HL-60/S4 treated with retinoic acid at 250 ng/mL for 4 days and 3 days (cell line): Measurements from ENCODE around the gene WFDC1.

Source experiments
- in situ Hi-C: fragments of 300-500 bp; cut with MboI; formaldehyde crosslinking; loops from 2 replicates; pipeline ENCODE4 v1.7.0; 2022; ENCODE audit warnings: low sequenced_read_pairs

The WFDC1 gene

GRCh38 chr16:84294531-84295142, at the start of gene WFDC1:
Gene WFDC1, plus strand, starts transcription at chr16:84294878. Its CDS starts 94 bp downstream, at chr16:84294972.
- in situ Hi-C loops = loop anchor here (25.0 kb wide), 1 partner anchor 193 kb away; no protein-coding TSS in a partner anchor

GRCh38 chr16:84245956-84246678, 48.6 kb upstream of the WFDC1 start:
- in situ Hi-C loops = no loop called here

- in situ Hi-C loops = no loop called here
Measured at GRCh38 chr16:84246679-84247077, 48.0 kb upstream of the WFDC1 start.

GRCh38 chr16:84247331-84247730, 47.3 kb upstream of the WFDC1 start:
- in situ Hi-C loops = no loop called here

- in situ Hi-C loops = no loop called here
Measured at GRCh38 chr16:84247844-84248243, 46.8 kb upstream of the WFDC1 start.

GRCh38 chr16:84252184-84252583, 42.5 kb upstream of the WFDC1 start:
- in situ Hi-C loops = no loop called here

DNA sequence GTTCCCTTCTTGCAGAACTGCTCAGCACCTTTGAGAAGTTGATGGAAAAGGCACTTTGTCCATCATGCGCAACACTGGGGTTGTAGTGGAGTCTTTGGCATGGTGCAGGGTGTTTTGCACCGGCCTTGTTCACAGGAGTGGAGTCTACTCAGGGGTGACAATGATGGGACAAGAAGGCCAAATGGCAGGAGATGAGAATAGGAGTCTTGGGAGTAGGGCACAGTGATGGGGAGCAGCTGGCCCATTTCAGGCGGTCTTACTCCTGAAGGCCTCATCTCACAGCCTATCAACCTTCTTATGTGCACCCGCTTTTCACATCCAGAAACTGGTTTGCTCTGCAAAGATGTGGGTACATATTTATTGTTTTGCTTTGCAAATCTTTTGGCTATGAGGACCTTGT, 41.5 kb upstream of the WFDC1 start:
- in situ Hi-C loops = no loop called here

- in situ Hi-C loops = no loop called here
Measured at GRCh38 chr16:84254062-84254461, 40.6 kb upstream of the WFDC1 start.

GRCh38 chr16:84255050-84255810, 39.4 kb upstream of the WFDC1 start:
- in situ Hi-C loops = no loop called here

DNA sequence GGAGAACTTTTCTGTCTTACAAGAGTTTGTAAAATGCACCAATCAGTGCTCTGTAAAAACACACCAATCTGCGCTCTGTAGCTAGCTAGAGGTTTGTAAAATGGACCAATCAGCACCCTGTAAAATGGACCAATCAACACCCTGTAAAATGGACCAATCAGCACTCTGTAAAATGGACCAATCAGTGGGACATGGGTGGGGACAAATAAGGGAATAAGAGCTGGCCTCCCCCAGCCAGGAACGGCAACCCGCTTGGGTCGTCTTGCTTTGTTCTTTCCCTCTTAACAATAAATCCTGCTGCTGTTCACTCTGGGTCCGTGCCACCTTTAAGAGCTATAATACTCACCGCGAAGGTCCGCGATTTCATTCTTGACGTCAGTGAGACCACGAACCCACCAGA, 36.4 kb upstream of the WFDC1 start:
- in situ Hi-C loops = no loop called here

GRCh38 chr16:84259691-84260090, 35.0 kb upstream of the WFDC1 start:
- in situ Hi-C loops = no loop called here

- in situ Hi-C loops = no loop called here
Measured at GRCh38 chr16:84260766-84261554, 33.7 kb upstream of the WFDC1 start.

DNA sequence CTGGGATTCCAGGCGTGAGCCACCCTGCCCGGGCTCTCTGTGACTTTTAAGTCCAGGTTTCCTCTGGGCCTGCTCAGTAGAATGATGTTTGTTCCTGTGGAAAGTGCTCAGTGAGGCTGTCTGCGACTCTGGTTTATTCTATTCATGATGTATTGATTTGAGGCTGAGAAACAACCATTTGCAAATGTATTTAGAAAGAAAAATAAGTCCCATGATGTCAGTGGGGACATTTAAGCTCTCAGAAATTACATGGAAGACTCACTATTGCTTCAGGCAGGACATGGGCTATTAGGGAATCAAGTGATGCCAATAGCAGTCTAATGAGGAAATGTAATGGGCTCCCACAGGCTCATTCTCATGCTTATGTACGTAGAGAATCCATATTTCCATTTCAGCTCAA, 32.6 kb upstream of the WFDC1 start:
- in situ Hi-C loops = no loop called here

DNA sequence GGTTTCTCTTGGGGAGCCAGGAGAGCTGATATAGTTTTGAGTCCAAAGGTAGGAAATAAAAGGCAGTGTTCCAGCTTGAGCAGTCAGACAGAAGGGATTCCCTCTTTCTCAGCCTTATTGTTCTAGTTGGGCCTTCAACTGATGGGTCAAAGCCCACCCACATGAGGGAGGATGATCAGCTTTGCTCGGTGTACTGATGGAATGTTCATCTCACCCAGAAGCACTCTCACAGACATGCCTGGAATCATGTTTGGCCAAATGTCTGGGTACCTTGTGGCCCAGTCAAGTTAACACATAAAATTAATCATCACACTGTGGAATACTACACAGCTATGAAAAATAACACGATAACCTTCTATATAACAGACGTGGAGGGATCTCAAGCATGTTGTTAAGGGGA, 31.7 kb upstream of the WFDC1 start:
- in situ Hi-C loops = no loop called here

DNA sequence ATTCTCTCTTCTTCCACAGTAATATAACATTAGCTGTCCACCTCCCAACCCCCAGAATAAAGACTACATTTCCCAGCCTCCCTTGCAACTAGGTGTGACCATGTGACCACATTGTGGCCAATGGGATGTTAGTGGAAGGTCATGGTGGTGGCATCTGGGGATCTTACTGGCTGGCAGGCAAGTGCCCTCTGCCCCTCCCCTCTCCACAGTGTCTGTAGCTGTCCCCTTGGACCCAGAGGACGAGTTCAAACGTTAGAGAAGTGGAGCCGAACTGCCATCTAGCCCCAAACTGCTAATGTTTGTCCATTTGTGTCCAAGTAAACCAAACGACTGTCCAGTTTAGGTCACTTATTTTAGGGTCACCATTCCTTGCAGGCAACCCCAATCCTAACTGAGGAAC, 28.2 kb upstream of the WFDC1 start:
- in situ Hi-C loops = no loop called here

DNA sequence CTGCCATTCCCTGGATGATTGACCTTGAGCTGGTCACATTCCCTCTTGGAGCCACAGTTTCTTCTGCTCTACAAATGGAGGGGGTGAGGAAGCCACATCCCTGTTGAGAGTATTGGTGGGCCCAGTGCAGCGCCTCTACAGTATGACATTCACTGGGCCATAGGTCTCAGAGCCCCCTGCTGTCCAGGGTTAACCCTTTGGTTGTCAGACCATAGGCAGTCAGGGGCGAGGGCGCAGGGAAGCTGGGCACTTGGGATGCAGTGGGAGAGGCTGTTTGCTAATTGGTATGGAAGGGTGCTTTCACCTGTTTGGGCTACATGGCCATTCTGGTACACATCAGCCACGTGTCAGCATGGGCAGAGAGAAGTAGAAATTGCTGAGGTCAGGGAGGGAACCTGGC, 27.3 kb upstream of the WFDC1 start:
- in situ Hi-C loops = no loop called here

- in situ Hi-C loops = no loop called here
Measured at GRCh38 chr16:84268291-84269040, 26.2 kb upstream of the WFDC1 start.

DNA sequence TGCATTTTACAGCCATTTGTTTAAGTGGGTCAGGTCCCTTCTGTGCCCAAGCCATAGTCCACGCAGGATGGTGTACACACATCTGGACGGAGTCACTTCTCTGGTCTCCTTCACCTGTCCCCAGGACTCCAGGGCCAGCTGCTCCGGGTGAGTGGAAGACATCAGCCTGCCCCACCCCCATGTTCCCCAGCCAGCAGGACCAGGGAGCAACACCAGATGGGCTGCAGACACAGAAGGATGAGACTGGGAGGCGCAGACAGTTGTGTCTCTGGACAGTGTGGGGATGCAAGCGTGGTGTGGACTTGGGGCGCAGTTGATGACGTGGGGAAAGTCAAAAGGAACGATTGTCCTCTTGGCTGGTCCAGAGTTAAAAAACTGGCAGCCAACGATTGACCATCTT, 24.6 kb upstream of the WFDC1 start:
- in situ Hi-C loops = no loop called here

DNA sequence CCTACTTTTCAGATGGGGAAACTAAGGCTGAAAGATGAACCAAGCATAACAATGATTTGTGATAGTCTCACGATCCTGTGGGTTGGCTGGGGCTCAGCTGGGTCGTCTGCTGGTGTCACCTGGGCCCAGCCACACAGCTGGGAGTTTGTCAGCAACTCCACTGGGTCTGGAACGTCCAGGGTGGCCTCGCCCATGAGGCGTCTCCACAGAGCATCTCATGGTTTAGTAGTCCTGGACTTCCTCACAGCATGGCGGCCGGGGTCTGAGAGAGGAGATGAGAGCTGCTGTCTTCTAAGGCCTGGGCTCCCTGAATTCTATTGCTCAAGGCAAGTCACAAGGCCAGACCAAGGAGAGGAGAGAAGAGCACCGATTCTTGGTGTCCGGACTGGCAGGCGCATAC, 24.1 kb upstream of the WFDC1 start:
- in situ Hi-C loops = no loop called here

GRCh38 chr16:84271037-84271436, 23.6 kb upstream of the WFDC1 start:
- in situ Hi-C loops = no loop called here
